Mesothelial cell of epicardium (in vitro differentiated cells): ENCODE data around the gene BCAR1. TPM values are rescaled to one million over a fixed set of nuclear protein-coding genes. Genes with fewer than 3 reads are reported as not detected.

Experiments used
- DNase-seq, 2 experiments: peaks; one replicate each; pipeline ENCODE4 v3.0.0; 2021; ENCODE audit warnings: low spot score in 2 of 2; ENCODE audit not compliant: unreplicated experiment in 2 of 2
- H3K27ac Mint-ChIP-seq: 2 replicates; pipeline ENCODE4 v1.8.0; 2021; ENCODE audit warnings: mixed read lengths
- H3K27me3 Mint-ChIP-seq: 2 replicates; pipeline ENCODE4 v1.8.0; 2021; ENCODE audit warnings: low read depth, mixed read lengths
- H3K36me3 Mint-ChIP-seq: 2 replicates; pipeline ENCODE4 v1.8.0; 2021; ENCODE audit warnings: mixed read lengths
- H3K4me1 Mint-ChIP-seq: 2 replicates; pipeline ENCODE4 v1.8.0; 2021; ENCODE audit warnings: mixed read lengths
- H3K4me3 Mint-ChIP-seq: 2 replicates; pipeline ENCODE4 v1.8.0; 2021; ENCODE audit warnings: mild to moderate bottlenecking, moderate library complexity, mixed read lengths
- H3K9me3 Mint-ChIP-seq: 2 replicates; pipeline ENCODE4 v1.8.0; 2021; ENCODE audit warnings: mixed read lengths
- total RNA-seq: library from RNA; stranded (reverse); gene quantifications from 3 replicates; pipeline ENCODE4 v1.2.1, GENCODE V29; 2021
- TF ChIP-seq, protein P1 (sequence below): fragments of 200-600 bp; sonication (generic); IDR thresholded peaks from one replicate; pipeline ENCODE4 v1.5.0; 2021; ENCODE audit warnings: antibody characterized with exemption; ENCODE audit not compliant: unreplicated experiment

BCAR1 gene
- total RNA-seq, 1 donor from 2014 or later: 95.9 TPM

DNA sequence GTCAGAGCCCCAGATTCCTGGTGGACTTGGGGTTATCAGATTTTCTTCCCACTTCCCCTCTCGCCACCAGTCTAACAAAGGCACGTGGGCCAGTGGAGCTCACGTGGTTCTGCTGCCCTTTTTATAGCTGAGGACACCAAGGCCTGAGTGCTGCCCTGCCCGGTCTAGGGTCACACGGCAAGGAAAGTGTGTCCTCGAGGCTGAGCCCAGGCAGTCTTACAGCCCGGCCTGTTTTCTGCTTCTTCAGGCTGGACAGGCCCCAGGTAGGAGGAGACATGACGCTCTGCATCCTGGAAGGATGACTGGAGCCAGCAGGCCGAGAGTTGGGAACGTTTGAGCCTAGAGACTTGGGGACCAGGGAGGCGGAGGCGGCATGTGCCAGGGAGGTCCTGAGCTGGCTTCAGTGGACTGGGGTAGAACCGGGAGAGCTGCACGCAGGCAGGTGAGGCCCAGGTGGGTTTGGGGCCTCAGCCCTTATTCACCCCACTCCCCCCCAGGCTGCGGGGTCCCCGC lies 29.1 kb downstream of the BCAR1 start:
- H3K36me3 Mint-ChIP-seq: no peaks in the 10 kb centered on the region
- H3K27ac Mint-ChIP-seq: no peak overlapping the region
- DNase-seq: no peak
- H3K4me3 Mint-ChIP-seq: no peak overlapping the region
- H3K27me3 Mint-ChIP-seq: peaks cover 2% of the 10 kb centered on the region
- no peaks in the 10 kb centered on the region for H3K9me3 Mint-ChIP-seq
- H3K4me1 Mint-ChIP-seq: peaks cover 4% of the 10 kb centered on the region
- TF ChIP-seq, protein P1, sequence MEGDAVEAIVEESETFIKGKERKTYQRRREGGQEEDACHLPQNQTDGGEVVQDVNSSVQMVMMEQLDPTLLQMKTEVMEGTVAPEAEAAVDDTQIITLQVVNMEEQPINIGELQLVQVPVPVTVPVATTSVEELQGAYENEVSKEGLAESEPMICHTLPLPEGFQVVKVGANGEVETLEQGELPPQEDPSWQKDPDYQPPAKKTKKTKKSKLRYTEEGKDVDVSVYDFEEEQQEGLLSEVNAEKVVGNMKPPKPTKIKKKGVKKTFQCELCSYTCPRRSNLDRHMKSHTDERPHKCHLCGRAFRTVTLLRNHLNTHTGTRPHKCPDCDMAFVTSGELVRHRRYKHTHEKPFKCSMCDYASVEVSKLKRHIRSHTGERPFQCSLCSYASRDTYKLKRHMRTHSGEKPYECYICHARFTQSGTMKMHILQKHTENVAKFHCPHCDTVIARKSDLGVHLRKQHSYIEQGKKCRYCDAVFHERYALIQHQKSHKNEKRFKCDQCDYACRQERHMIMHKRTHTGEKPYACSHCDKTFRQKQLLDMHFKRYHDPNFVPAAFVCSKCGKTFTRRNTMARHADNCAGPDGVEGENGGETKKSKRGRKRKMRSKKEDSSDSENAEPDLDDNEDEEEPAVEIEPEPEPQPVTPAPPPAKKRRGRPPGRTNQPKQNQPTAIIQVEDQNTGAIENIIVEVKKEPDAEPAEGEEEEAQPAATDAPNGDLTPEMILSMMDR: no peak

GRCh38 chr16:75219838-75220237 lies 31.6 kb downstream of the BCAR1 start:
- peaks cover 2% of the 10 kb centered on the region for H3K27me3 Mint-ChIP-seq
- no peak for DNase-seq
- TF ChIP-seq, protein P1: no peak
- no peaks in the 10 kb centered on the region for H3K9me3 Mint-ChIP-seq
- no peak overlapping the region for H3K4me3 Mint-ChIP-seq
- H3K4me1 Mint-ChIP-seq: peaks cover 4% of the 10 kb centered on the region
- H3K27ac Mint-ChIP-seq: no peak overlapping the region
- H3K36me3 Mint-ChIP-seq: no peaks in the 10 kb centered on the region

DNA sequence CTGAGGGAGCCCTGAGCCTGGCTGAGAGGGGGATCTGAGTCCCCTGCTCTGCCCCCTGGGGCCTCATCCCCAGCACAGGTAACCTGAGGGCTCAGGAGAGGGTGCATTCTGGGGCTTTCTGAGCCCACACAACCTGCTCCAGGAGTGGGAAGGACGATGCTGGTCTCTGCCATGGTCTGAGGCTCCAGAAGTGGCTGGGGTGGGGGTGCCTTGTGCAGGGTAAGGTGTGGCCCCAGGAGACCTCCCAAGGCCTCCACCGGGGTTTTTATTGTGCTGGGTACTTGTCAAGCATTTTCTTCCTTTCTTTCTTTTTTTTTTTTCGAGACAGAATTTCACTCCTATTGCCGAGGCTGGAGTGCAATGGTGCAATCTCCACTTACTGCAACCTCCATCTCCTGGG lies 32.3 kb downstream of the BCAR1 start:
- H3K27ac Mint-ChIP-seq: no peak overlapping the region
- no peaks in the 10 kb centered on the region for H3K9me3 Mint-ChIP-seq
- no peaks in the 10 kb centered on the region for H3K36me3 Mint-ChIP-seq
- DNase-seq: no peak
- no peak overlapping the region for H3K4me3 Mint-ChIP-seq
- peaks cover 4% of the 10 kb centered on the region for H3K4me1 Mint-ChIP-seq
- TF ChIP-seq, protein P1: no peak
- no peaks in the 10 kb centered on the region for H3K27me3 Mint-ChIP-seq

GRCh38 chr16:75218256-75219076 lies 33.0 kb downstream of the BCAR1 start, which contains the start of gene CTRB1:
Gene CTRB1 (plus strand): TSS chr16:75218988. CDS start chr16:75219008, 20 bp downstream.
- H3K27me3 Mint-ChIP-seq: no peaks in the 10 kb centered on the region
- DNase-seq: no peak
- no peak within 1 kb of the TSS for H3K4me3 Mint-ChIP-seq
- no peaks in the 10 kb centered on the region for H3K36me3 Mint-ChIP-seq
- H3K9me3 Mint-ChIP-seq: no peaks in the 10 kb centered on the region
- TF ChIP-seq, protein P1: no peak
- peaks cover 4% of the 10 kb centered on the region for H3K4me1 Mint-ChIP-seq
- H3K27ac Mint-ChIP-seq: no peak within 1 kb of the TSS

DNA sequence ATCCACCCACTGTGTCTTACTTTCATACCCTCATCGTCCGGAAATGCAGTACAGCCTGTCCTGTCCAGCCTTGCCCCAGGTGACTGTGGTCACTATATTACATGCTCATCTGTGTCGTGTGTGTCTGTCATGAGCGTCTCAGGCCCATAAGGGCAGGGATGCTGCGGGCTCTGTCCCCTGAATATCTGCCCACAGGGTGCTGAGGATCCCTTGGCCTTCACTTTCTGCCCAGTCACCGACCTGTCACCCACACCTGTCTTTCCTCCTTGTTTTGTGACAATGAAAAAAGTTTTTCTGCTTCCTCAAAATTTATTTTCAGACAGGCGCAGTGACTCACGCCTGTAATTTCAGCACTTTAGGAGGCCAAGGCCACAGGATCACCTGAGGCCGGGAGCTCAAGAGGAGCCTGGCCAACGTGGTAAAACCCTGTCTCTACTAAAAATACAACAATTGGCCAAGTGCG lies 34.0 kb downstream of the BCAR1 start:
- no peaks in the 10 kb centered on the region for H3K36me3 Mint-ChIP-seq
- no peak overlapping the region for H3K27ac Mint-ChIP-seq
- peaks cover 4% of the 10 kb centered on the region for H3K4me1 Mint-ChIP-seq
- H3K9me3 Mint-ChIP-seq: no peaks in the 10 kb centered on the region
- H3K4me3 Mint-ChIP-seq: no peak overlapping the region
- H3K27me3 Mint-ChIP-seq: no peaks in the 10 kb centered on the region
- TF ChIP-seq, protein P1: no peak
- no peak for DNase-seq
